MG63 (cell line): Measurements from ENCODE around the gene CHRM4. TPM values are rescaled to one million over a fixed set of nuclear protein-coding genes. Genes with fewer than 3 reads are reported as not detected.
"Not testable (repeated sequence)": the region's sequence is repeated elsewhere in the genome, so short reads cannot be mapped to it uniquely, and the experiment has no call there.

Source experiments
- DNase-seq: peaks from one replicate; pipeline ENCODE4 v3.0.0-alpha.2; 2020
- H3K27me3 ChIP-seq: fragments of 250-450 bp; sonication (Bioruptor Pico); 2 replicates; pipeline ENCODE4 v1.5.1; 2020; ENCODE audit warnings: mild to moderate bottlenecking, moderate library complexity
- H3K36me3 ChIP-seq: fragments of 250-450 bp; sonication (Bioruptor Pico); 2 replicates; pipeline ENCODE4 v1.5.1; 2020; ENCODE audit warnings: mild to moderate bottlenecking, moderate library complexity
- H3K4me3 ChIP-seq: fragments of 250-450 bp; sonication (Bioruptor Pico); 2 replicates; pipeline ENCODE4 v1.5.1; 2020; ENCODE audit warnings: mild to moderate bottlenecking, moderate library complexity
- H3K9me3 ChIP-seq: fragments of 250-450 bp; sonication (Bioruptor Pico); 2 replicates; pipeline ENCODE4 v1.5.1; 2020; ENCODE audit warnings: mild to moderate bottlenecking, moderate library complexity
- total RNA-seq: library from RNA; depleted of rRNA; stranded (reverse); fragments of >200 nt; shearing (Covaris generic); gene quantifications from 2 replicates; pipeline ENCODE4 v1.2.3, GENCODE V29; 2014; ENCODE audit warnings: low replicate concordance

CHRM4 gene
- total RNA-seq, 1 experiment from 2014 or later = not detected

- no peak for DNase-seq
- H3K9me3 ChIP-seq = no peaks in the 10 kb centered on the region
- H3K27me3 ChIP-seq = no peaks in the 10 kb centered on the region
Observed at GRCh38 chr11:46378296-46378695, 13.3 kb downstream of the CHRM4 start.

GRCh38 chr11:46377831-46378230 is 13.7 kb downstream of the CHRM4 start:
- no peak overlapping the region for H3K4me3 ChIP-seq
- no peaks in the 10 kb centered on the region; the same call in 1 of the 2 replicates for H3K36me3 ChIP-seq
- no peaks in the 10 kb centered on the region for H3K9me3 ChIP-seq
- DNase-seq = no peak
- H3K27me3 ChIP-seq = no peaks in the 10 kb centered on the region

More at GRCh38 chr11:46378296-46378695, 13.3 kb downstream of the CHRM4 start:
- no peaks in the 10 kb centered on the region; the same call in 1 of the 2 replicates for H3K36me3 ChIP-seq
- H3K4me3 ChIP-seq = no peak overlapping the region

- no peaks in the 10 kb centered on the region for H3K9me3 ChIP-seq
- no peaks in the 10 kb centered on the region for H3K27me3 ChIP-seq
- DNase-seq = no peak
- no peak overlapping the region for H3K4me3 ChIP-seq
- no peaks in the 10 kb centered on the region; the same call in 1 of the 2 replicates for H3K36me3 ChIP-seq
Observed at GRCh38 chr11:46377290-46377689, 14.3 kb downstream of the CHRM4 start.

- no peaks in the 10 kb centered on the region for H3K9me3 ChIP-seq
- H3K27me3 ChIP-seq = no peaks in the 10 kb centered on the region
- no peak for DNase-seq
- no peak overlapping the region for H3K4me3 ChIP-seq
- H3K36me3 ChIP-seq = no peaks in the 10 kb centered on the region; the same call in 1 of the 2 replicates
Observed at GRCh38 chr11:46376258-46377050, 15.1 kb downstream of the CHRM4 start.

- DNase-seq = no peak
- Histone ChIP-seq H3K36me3 (no peaks in the 10 kb centered on the region; the same call in 1 of the 2 replicates), H3K4me3 (no peak overlapping the region), H3K27me3 (no peaks in the 10 kb centered on the region), H3K9me3 (no peaks in the 10 kb centered on the region)
Observed at GRCh38 chr11:46375392-46376101, 16.0 kb downstream of the CHRM4 start.

GRCh38 chr11:46374815-46375214 is 16.8 kb downstream of the CHRM4 start:
- H3K9me3 ChIP-seq = no peaks in the 10 kb centered on the region
- peaks cover 4% of the 10 kb centered on the region; the same call in 1 of the 2 replicates for H3K36me3 ChIP-seq
- H3K4me3 ChIP-seq = no peak overlapping the region
- DNase-seq = no peak
- no peaks in the 10 kb centered on the region for H3K27me3 ChIP-seq

- Histone ChIP-seq H3K27me3 (no peaks in the 10 kb centered on the region), H3K9me3 (no peaks in the 10 kb centered on the region), H3K36me3 (peaks cover 7% of the 10 kb centered on the region; the same call in 1 of the 2 replicates), H3K4me3 (no peak overlapping the region)
- no peak for DNase-seq
Observed at GRCh38 chr11:46373787-46374740, 17.5 kb downstream of the CHRM4 start.

- H3K9me3 ChIP-seq, DNase-seq, H3K27me3 ChIP-seq, H3K4me3 ChIP-seq: not testable (repeated sequence)
- H3K36me3 ChIP-seq = peaks cover 16% of the 10 kb centered on the region
Observed at GRCh38 chr11:46372501-46372900, 19.1 kb downstream of the CHRM4 start.

- no peaks in the 10 kb centered on the region for H3K9me3 ChIP-seq
- no peak for DNase-seq
- no peak overlapping the region for H3K4me3 ChIP-seq
- no peaks in the 10 kb centered on the region for H3K27me3 ChIP-seq
- H3K36me3 ChIP-seq = peaks cover 16% of the 10 kb centered on the region
Observed at GRCh38 chr11:46372086-46372485, 19.5 kb downstream of the CHRM4 start.

- not testable (repeated sequence) for DNase-seq, H3K27me3 ChIP-seq, H3K9me3 ChIP-seq, H3K4me3 ChIP-seq
- peaks cover 16% of the 10 kb centered on the region for H3K36me3 ChIP-seq
Observed at GRCh38 chr11:46371262-46371661, 20.3 kb downstream of the CHRM4 start.

GRCh38 chr11:46370253-46370652 is 21.3 kb downstream of the CHRM4 start:
- no peaks in the 10 kb centered on the region for H3K9me3 ChIP-seq
- peaks cover 16% of the 10 kb centered on the region for H3K36me3 ChIP-seq

GRCh38 chr11:46369458-46370152 is 22.0 kb downstream of the CHRM4 start:
- Histone ChIP-seq H3K36me3 (peaks cover 16% of the 10 kb centered on the region), H3K4me3 (no peak overlapping the region), H3K9me3 (no peaks in the 10 kb centered on the region), H3K27me3 (no peaks in the 10 kb centered on the region)
- peak; percentile 57 for DNase-seq

More at GRCh38 chr11:46370253-46370652, 21.3 kb downstream of the CHRM4 start:
- no peak for DNase-seq
- Histone ChIP-seq H3K4me3 (no peak overlapping the region), H3K27me3 (no peaks in the 10 kb centered on the region)

- no peak for DNase-seq
- Histone ChIP-seq H3K36me3 (peaks cover 16% of the 10 kb centered on the region), H3K27me3 (no peaks in the 10 kb centered on the region), H3K9me3 (no peaks in the 10 kb centered on the region), H3K4me3 (no peak overlapping the region)
Observed at GRCh38 chr11:46367916-46368267, 23.7 kb downstream of the CHRM4 start.

- Histone ChIP-seq H3K36me3 (peaks cover 16% of the 10 kb centered on the region), H3K27me3 (no peaks in the 10 kb centered on the region), H3K4me3 (no peak overlapping the region), H3K9me3 (no peaks in the 10 kb centered on the region)
- DNase-seq = no peak
Observed at GRCh38 chr11:46367244-46367915, 24.2 kb downstream of the CHRM4 start.

- DNase-seq = no peak
- Histone ChIP-seq H3K36me3 (peaks cover 16% of the 10 kb centered on the region), H3K9me3 (no peaks in the 10 kb centered on the region), H3K27me3 (no peaks in the 10 kb centered on the region), H3K4me3 (no peak overlapping the region)
Observed at GRCh38 chr11:46366661-46367161, 24.9 kb downstream of the CHRM4 start.
